HepG2 (cell line): ENCODE measurements around the gene MYO10. TPM values are rescaled to one million over a fixed set of nuclear protein-coding genes. Genes with fewer than 3 reads are reported as not detected.

Source experiments
- ATAC-seq: fragments of 200-7000 bp; cut with Tn5 transposase; 3 replicates; pipeline ENCODE4 v1.9.1; 2020; ENCODE audit warnings: mild to moderate bottlenecking, moderate library complexity
- BruUV-seq: library from RNA; stranded (reverse); fragments of 400-500 nt; replicated peaks from 2 replicates; lab custom pipeline; 2021; lab: Mats Ljungman, UMichigan
- CTCF ChIA-PET: fragments of 300-600 bp; formaldehyde crosslinking; extraction: SDS; loops from one replicate; lab custom pipeline; 2021; ENCODE audit warnings: low total read pairs, inconsistent platforms, low intra/inter-chr PET ratio; lab: Yijun Ruan, JAX
- POLR2A ChIA-PET: fragments of 350-600 bp; sonication (Branson Sonifier 250); formaldehyde crosslinking; loops from one replicate; lab custom pipeline; 2020; ENCODE audit warnings: antibody characterized with exemption, inconsistent platforms; lab: Yijun Ruan, JAX
- DNase-seq: peaks from one replicate; pipeline ENCODE4 v3.0.0-alpha.2; 2015; ENCODE audit warnings: low spot score
- FAIRE-seq: peaks from 3 replicates; lab custom pipeline; 2011; peaks lifted over from hg19 to GRCh38; lab: Jason Lieb, UNC
- H2AFZ ChIP-seq: one replicate; pipeline ENCODE4 v1.6.1; 2011; ENCODE audit warnings: low read length, inconsistent platforms
- H3K27ac ChIP-seq: fragments of 300-600 bp; 3 replicates; pipeline ENCODE4 v1.8.0; 2011; ENCODE audit warnings: mixed run types, mild to moderate bottlenecking, mixed read lengths, low read length, inconsistent platforms; ENCODE audit not compliant: insufficient read depth; ENCODE audit errors: extremely low read length
- H3K27me3 ChIP-seq, 2 experiments: fragments of 200-600 bp in 1 of 2; 2 replicates in 1 of 2; 3 replicates in 1 of 2; pipeline versions ENCODE4 v1.6.0 to v1.8.0; 2011; ENCODE audit warnings: low read length in 2 of 2, mild to moderate bottlenecking in 2 of 2, moderate library complexity in 2 of 2, inconsistent platforms in 1 of 2; ENCODE audit not compliant: insufficient read depth in 2 of 2, control insufficient read depth in 1 of 2
- H3K36me3 ChIP-seq, 2 experiments: fragments of 200-600 bp in 1 of 2; replicated peaks in 1 of 2; 2 replicates in 1 of 2; 3 replicates in 1 of 2; pipeline versions ENCODE4 v1.5.1 to v1.8.0; 2011; ENCODE audit warnings: low read length in 2 of 2, inconsistent platforms in 1 of 2; ENCODE audit not compliant: insufficient read depth in 2 of 2, control insufficient read depth in 1 of 2
- H3K4me1 ChIP-seq: 2 replicates; pipeline ENCODE4 v1.5.1; 2012; ENCODE audit warnings: low read length, inconsistent platforms; ENCODE audit not compliant: insufficient read depth
- H3K4me2 ChIP-seq: 2 replicates; pipeline ENCODE4 v1.6.0; 2011; ENCODE audit warnings: low read depth, low read length, inconsistent platforms
- H3K4me3 ChIP-seq, 3 experiments: fragments of 200-600 bp in 1 of 3; sonication (generic), shearing (Covaris generic) in 1 of 3; replicated peaks in 1 of 3; 2 replicates each; pipeline ENCODE4 v1.5.1; 2011 to 2016; ENCODE audit warnings: low read length in 3 of 3, inconsistent platforms in 2 of 3, low read depth in 2 of 3, mild to moderate bottlenecking in 2 of 3, control low read depth in 1 of 3, mixed read lengths in 1 of 3; ENCODE audit not compliant: insufficient read depth in 1 of 3
- H3K79me2 ChIP-seq: one replicate; pipeline ENCODE4 v1.6.1; 2011; ENCODE audit warnings: low read length, inconsistent platforms; ENCODE audit not compliant: insufficient read depth
- H3K9ac ChIP-seq: 2 replicates; pipeline ENCODE4 v1.6.0; 2011; ENCODE audit warnings: mild to moderate bottlenecking, low read depth, low read length, inconsistent platforms; ENCODE audit not compliant: insufficient read depth
- H3K9me3 ChIP-seq: 2 replicates; pipeline ENCODE4 v1.5.1; 2012; ENCODE audit warnings: mild to moderate bottlenecking, low read length
- H4K20me1 ChIP-seq: 2 replicates; pipeline ENCODE4 v1.6.0; 2011; ENCODE audit warnings: inconsistent platforms, mild to moderate bottlenecking, low read length, moderate library complexity; ENCODE audit not compliant: insufficient read depth
- CBFB ChIP-seq: sonication (generic); formaldehyde crosslinking; IDR thresholded peaks from 2 replicates; pipeline ENCODE4 v1.4.0; 2020; ENCODE audit warnings: missing genetic modification reagents
- CCAR2 ChIP-seq: fragments of 200-400 bp; formaldehyde crosslinking; optimal IDR thresholded peaks from 2 replicates; pipeline ENCODE3; 2018; ENCODE audit warnings: low read depth, mild to moderate bottlenecking, low read length, moderate library complexity
- DNMT1 ChIP-seq: sonication (generic); formaldehyde crosslinking; IDR thresholded peaks from 2 replicates; pipeline ENCODE4 v1.5.1; 2020; ENCODE audit warnings: mild to moderate bottlenecking, missing genetic modification reagents
- LRRFIP1 ChIP-seq: sonication (generic); formaldehyde crosslinking; conservative IDR thresholded peaks from 2 replicates; pipeline ENCODE4 v1.4.0; 2020; ENCODE audit warnings: missing genetic modification reagents
- NFKBIZ ChIP-seq: IDR thresholded peaks from 2 replicates; pipeline ENCODE4 v1.6.1; 2018; ENCODE audit warnings: missing genetic modification reagents, missing compliant biosample characterization
- NR2F1 ChIP-seq, 2 experiments: fragments of 450-650 bp in 1 of 2; formaldehyde crosslinking in 1 of 2; IDR thresholded peaks; 2 replicates each; pipeline versions ENCODE4 v1.5.0 to v1.6.1; 2016 to 2020; ENCODE audit warnings: mild to moderate bottlenecking in 1 of 2, missing compliant biosample characterization in 1 of 2, missing genetic modification reagents in 1 of 2, moderate library complexity in 1 of 2
- SMC3 ChIP-seq: IDR thresholded peaks from 2 replicates; pipeline ENCODE4 v1.6.1; 2011; ENCODE audit warnings: low read length, improper control_type of control experiment
- THAP11 ChIP-seq: IDR thresholded peaks from 2 replicates; pipeline ENCODE4 v1.6.1; 2016; ENCODE audit warnings: missing biosample characterization, missing genetic modification reagents
- ZNF10 ChIP-seq: sonication (generic); formaldehyde crosslinking; IDR thresholded peaks from 2 replicates; pipeline ENCODE4 v1.4.0; 2020; ENCODE audit warnings: mild to moderate bottlenecking, low read depth, missing genetic modification reagents, borderline replicate concordance
- ZNF597 ChIP-seq: sonication (generic); formaldehyde crosslinking; IDR thresholded peaks from 2 replicates; pipeline ENCODE4 v1.5.0; 2020; ENCODE audit warnings: missing genetic modification reagents
- ZNF672 ChIP-seq: sonication (generic); formaldehyde crosslinking; IDR thresholded peaks from 2 replicates; pipeline ENCODE4 v1.8.1; 2022; ENCODE audit warnings: missing genetic modification reagents
- WGBS: methylation state at CpG from one replicate; pipeline ENCODE4 v1.1.6; 2017; ENCODE audit warnings: low lambda C conversion rate; 5-methylcytosine and 5-hydroxymethylcytosine counted together
- in situ Hi-C: cut with HindIII; loops from 2 replicates; pipeline ENCODE4 v1.10.0; 2017; ENCODE audit warnings: low pct_unique_long_range_greater_than_20kb; ENCODE audit not compliant: extremely low pct_ligation_motif_present
- intact Hi-C: fragments of 100-400 bp; cut with micrococcal nuclease; formaldehyde crosslinking; loops from one replicate; pipeline ENCODE4 v1.10.0; 2022; ENCODE audit not compliant: unreplicated experiment
- polyA plus RNA-seq, 8 experiments: library from polyadenylated mRNA; depleted of rRNA in 3 of 8; stranded (reverse) in 7 of 8; unstranded in 1 of 8; fragments of >200 nt; fragmentation: Illumina TruSeq in 4 of 8; extraction: Trizol in 4 of 8; gene quantifications; 2 replicates each; pipeline versions ENCODE4 v1.2.1 to v1.2.3, GENCODE V29; 2011 to 2016; ENCODE audit warnings: low read depth in 4 of 8, missing spikeins in 1 of 8, mixed read lengths in 1 of 8; ENCODE audit not compliant: insufficient read depth in 1 of 8
- total RNA-seq, 5 experiments: library from RNA; depleted of rRNA; stranded (reverse); fragments of >200 nt; fragmentation: Illumina TruSeq; extraction: Trizol; gene quantifications; 2 replicates each; pipeline ENCODE4 v1.2.3, GENCODE V29; 2016; ENCODE audit warnings: low read depth in 1 of 5
- TF ChIP-seq, protein P1 (sequence below): sonication (generic); formaldehyde crosslinking; IDR thresholded peaks from 2 replicates; pipeline ENCODE4 v1.9.0; 2021; ENCODE audit warnings: missing genetic modification reagents, borderline replicate concordance

MYO10 gene
- total and polyA plus RNA-seq, 2 of the 13 experiments (the other 11 are each of a cell fraction or from before 2014, with no cell fraction given), result 4.5 to 14.0 TPM

DNA sequence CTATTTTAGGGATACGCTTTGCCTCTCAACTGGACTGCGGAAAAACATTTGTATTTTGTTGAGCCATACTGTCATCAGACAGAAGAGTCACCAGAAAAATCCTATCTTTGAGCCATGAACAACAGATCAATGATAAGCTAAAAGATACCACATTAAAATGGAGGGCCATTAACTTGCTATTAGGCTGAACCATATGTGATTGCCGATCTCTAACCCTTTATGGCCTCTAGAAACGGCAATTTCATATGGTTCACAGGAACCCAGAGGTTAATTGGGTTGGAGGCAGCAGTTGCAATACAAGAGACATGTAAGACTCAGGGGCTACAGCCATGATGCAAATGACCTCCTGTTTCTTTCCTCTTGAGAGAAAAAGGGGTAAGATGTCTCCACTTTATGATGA is 69.8 kb downstream of the MYO10 start:
- Histone ChIP-seq H3K9ac (no peak overlapping the region), H3K9me3 (no peaks in the 10 kb centered on the region), H3K36me3 (no peaks in the 10 kb centered on the region), H2AFZ (no peak overlapping the region), H3K79me2 (no peaks in the 10 kb centered on the region), H4K20me1 (no peaks in the 10 kb centered on the region), H3K4me1 (peaks cover 7% of the 10 kb centered on the region), H3K27me3 (no peaks in the 10 kb centered on the region), H3K27ac (no peak overlapping the region), H3K4me2 (no peak overlapping the region), H3K4me3 (no peak overlapping the region)
- TF ChIP-seq LRRFIP1 (no peak), CCAR2 (no peak), ZNF10 (no peak), ZNF672 (CRISPR knock-in tag) (no peak), NFKBIZ (CRISPR knock-in tag) (no peak), ZNF597 (CRISPR knock-in tag) (no peak), SMC3 (no peak), CBFB (no peak), THAP11 (CRISPR knock-in tag) (no peak), NR2F1 (CRISPR knock-in tag; IDR thresholded peaks at IDR 0.05) (no peak), DNMT1 (CRISPR knock-in tag) (no peak)
- TF ChIP-seq, protein P1, sequence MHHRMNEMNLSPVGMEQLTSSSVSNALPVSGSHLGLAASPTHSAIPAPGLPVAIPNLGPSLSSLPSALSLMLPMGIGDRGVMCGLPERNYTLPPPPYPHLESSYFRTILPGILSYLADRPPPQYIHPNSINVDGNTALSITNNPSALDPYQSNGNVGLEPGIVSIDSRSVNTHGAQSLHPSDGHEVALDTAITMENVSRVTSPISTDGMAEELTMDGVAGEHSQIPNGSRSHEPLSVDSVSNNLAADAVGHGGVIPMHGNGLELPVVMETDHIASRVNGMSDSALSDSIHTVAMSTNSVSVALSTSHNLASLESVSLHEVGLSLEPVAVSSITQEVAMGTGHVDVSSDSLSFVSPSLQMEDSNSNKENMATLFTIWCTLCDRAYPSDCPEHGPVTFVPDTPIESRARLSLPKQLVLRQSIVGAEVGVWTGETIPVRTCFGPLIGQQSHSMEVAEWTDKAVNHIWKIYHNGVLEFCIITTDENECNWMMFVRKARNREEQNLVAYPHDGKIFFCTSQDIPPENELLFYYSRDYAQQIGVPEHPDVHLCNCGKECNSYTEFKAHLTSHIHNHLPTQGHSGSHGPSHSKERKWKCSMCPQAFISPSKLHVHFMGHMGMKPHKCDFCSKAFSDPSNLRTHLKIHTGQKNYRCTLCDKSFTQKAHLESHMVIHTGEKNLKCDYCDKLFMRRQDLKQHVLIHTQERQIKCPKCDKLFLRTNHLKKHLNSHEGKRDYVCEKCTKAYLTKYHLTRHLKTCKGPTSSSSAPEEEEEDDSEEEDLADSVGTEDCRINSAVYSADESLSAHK (CRISPR knock-in tag), result no peak
- ChIA-PET POLR2A (no interaction called here), CTCF (no interaction called here)
- WGBS, result 67% methylated on average over 4 of the region's 4 CpGs
- DNase-seq (no peak), FAIRE-seq (no peak), ATAC-seq (no peak)
- in situ Hi-C loops (no loop called here), intact Hi-C loops (no loop called here)
- no TSS peak for BruUV-seq
